GM10266 (cell line): Measurements from ENCODE around the gene DLGAP3.
"Not testable (repeated sequence)": the region's sequence is repeated elsewhere in the genome, so short reads cannot be mapped to it uniquely, and the experiment has no call there.

Experiments
- DNase-seq: peaks from one replicate; pipeline ENCODE4 v3.0.0; 2012; ENCODE audit errors: extremely low spot score
- TF ChIP-seq, protein P1 (sequence below): IDR thresholded peaks from 2 replicates; pipeline ENCODE4 v1.5.1; 2012; ENCODE audit warnings: mild to moderate bottlenecking, low read depth; ENCODE audit not compliant: control insufficient read depth, insufficient read depth; ENCODE audit errors: missing control alignments

The DLGAP3 gene

GRCh38 chr1:34950428-34950827, 21.0 kb upstream of the DLGAP3 start:
- no peak for DNase-seq
- TF ChIP-seq, protein P1, sequence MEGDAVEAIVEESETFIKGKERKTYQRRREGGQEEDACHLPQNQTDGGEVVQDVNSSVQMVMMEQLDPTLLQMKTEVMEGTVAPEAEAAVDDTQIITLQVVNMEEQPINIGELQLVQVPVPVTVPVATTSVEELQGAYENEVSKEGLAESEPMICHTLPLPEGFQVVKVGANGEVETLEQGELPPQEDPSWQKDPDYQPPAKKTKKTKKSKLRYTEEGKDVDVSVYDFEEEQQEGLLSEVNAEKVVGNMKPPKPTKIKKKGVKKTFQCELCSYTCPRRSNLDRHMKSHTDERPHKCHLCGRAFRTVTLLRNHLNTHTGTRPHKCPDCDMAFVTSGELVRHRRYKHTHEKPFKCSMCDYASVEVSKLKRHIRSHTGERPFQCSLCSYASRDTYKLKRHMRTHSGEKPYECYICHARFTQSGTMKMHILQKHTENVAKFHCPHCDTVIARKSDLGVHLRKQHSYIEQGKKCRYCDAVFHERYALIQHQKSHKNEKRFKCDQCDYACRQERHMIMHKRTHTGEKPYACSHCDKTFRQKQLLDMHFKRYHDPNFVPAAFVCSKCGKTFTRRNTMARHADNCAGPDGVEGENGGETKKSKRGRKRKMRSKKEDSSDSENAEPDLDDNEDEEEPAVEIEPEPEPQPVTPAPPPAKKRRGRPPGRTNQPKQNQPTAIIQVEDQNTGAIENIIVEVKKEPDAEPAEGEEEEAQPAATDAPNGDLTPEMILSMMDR, result no peak

GRCh38 chr1:34948739-34949138, 19.3 kb upstream of the DLGAP3 start:
- DNase-seq, result not testable (repeated sequence)

GRCh38 chr1:34947641-34948314, 18.3 kb upstream of the DLGAP3 start:
- DNase-seq, result not testable (repeated sequence)

DNA sequence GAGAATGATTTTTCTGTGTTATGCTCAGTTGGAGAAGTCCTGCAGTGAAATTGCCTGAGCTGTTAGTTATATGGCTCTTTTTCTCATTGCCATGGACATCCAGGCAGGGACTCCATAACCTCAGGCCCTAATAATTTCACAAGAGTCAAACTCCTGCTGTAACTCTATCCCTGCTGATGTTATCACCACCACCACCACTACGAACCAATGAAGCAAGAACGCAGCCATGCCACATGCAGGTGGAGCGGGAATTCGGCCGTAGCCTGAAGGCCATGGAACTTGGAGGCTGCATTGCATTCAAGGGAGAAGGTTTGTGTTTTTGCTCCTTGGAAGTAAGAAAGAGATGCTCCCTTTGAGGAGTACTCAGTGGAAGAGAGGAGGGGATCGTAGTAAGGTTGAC, 16.8 kb upstream of the DLGAP3 start:
- TF ChIP-seq, protein P1, result no peak
- DNase-seq, result no peak

GRCh38 chr1:34941798-34942197, 12.3 kb upstream of the DLGAP3 start:
- not testable (repeated sequence) for DNase-seq

DNA sequence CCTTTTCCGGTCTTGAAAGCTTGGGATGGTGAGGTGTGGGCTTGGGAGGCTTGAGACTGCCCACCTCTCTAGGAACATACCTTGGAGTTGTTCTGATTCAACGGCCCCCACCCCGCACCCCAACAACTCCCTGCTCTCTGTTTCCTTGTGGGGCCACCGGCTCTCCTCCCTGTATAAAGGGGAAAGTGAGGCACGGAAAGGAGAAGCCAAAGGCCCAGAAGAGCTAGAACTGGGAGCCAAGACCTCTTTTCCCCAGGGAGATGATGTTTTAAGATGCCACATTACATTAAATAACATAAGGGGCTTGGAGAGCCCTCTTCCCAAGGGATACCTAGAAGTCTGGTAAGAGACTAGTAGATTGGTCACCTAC, 1.2 kb upstream of the DLGAP3 start:
- no peak for DNase-seq
- TF ChIP-seq, protein P1, result no peak

GRCh38 chr1:34929853-34930701, 627 bp upstream of the DLGAP3 start:
- TF ChIP-seq, protein P1, result peak; percentile 4
- no peak for DNase-seq

- peak; percentile 64 for DNase-seq
- TF ChIP-seq, protein P1, result peak; percentile 16
Observed at GRCh38 chr1:34928699-34929496, 552 bp downstream of the DLGAP3 start.
